ELF-1 (cell line): ENCODE results near the gene SPATC1L.
"Not testable (repeated sequence)": the region's sequence is repeated elsewhere in the genome, so short reads cannot be mapped to it uniquely, and the experiment has no call there.

Source experiments
- DNase-seq: peaks from one replicate; pipeline ENCODE4 v3.0.0-alpha.2; 2016; ENCODE audit warnings: low read depth, low spot score

The SPATC1L gene

DNA sequence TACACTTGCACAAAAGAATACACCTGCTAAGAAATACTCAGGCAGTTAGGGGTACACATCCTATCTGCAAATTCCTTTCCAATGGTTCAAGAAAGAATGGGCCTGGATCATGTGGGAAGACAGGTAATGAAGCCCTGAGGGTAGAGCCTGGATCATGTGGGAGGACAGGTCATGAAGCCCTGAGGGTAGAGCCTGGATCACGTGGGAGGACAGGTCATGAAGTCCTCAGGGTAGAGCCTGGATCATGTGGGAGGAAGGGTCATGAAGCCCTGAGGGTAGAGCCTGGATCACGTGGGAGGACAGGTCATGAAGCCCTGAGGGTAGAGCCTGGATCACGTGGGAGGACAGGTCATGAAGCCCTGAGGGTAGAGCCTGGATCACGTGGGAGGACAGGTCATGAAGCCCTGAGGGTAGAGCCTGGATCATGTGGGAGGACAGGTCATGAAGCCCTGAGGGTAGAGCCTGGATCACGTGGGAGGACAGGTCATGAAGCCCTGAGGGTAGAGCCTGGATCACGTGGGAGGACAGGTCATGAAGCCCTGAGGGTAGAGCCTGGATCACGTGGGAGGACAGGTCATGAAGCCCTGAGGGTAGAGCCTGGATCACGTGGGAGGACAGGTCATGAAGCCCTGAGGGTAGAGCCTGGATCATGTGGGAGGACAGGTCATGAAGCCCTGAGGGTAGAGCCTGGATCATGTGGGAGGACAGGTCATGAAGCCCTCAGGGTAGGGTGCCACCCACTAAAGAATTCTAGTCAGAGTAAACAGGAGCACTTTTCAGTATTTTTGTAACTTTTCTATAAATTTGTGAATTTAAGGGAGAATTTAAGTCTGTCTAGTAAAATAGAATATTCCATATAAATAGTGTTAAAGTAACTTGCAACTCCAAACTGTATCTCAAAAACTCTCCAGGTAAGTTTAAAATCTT, 16.9 kb upstream of the SPATC1L start:
- DNase-seq, result not testable (repeated sequence)

DNA sequence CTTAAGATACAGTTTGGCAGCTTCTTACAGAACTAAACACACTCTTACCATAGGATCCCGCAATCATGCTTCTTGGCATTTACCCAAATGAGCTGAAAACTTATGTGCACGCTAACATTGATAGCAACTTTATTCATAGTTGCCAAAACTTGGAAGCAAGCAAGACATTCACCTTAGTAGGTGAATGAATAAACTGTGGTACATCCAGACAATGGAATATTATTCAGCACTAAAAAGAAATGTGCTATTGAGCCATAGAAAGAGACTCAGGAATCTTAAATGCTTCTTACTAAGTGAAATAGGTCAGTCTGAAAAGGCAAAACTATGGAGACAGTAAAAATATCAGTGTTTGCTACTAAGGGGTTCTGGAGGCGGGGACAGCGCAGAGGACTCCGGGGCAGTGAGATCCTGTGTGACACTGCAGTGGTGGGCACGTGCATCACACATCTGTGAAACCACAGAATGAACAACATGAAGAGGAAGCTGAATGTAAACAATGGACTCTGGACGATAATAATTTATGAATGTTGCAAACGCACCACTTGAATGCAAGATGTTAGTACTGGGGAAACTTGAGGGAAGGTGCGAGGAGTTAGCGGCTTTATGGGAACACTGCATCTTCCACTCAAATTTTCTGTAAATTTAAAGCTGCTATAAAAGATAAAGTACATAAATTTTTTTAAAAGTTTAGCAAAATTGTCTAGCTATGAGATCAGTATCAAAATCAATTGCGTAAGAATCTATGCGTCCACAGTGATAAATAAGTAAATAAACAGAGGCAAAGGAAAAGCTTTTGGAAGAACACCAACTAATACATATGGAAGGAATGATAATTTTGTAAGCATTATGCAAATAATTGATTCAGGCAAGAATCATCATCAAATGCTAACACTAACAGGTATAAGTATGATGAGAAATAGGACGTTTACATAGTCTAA, 15.4 kb upstream of the SPATC1L start:
- DNase-seq, result no peak

DNA sequence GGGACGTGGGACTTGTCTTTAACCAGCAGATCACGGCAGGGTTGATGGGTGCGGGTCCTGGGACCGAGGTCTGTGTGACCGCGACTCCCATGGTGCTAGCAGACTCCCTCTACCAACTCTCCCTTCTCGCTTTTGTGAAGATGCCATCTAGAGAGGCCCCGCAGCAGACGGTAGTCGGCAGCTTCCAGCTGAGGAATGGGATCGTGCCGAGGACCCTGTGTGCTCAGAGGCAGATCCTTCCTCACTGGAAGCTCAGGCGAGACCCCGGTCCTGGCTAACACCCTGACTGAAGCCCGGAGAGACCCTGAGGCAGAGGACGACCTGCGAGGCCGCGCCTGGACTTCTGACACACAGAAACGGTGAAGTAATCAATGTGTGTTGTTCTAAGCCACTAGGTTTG, 12.5 kb upstream of the SPATC1L start:
- DNase-seq, result no peak

DNA sequence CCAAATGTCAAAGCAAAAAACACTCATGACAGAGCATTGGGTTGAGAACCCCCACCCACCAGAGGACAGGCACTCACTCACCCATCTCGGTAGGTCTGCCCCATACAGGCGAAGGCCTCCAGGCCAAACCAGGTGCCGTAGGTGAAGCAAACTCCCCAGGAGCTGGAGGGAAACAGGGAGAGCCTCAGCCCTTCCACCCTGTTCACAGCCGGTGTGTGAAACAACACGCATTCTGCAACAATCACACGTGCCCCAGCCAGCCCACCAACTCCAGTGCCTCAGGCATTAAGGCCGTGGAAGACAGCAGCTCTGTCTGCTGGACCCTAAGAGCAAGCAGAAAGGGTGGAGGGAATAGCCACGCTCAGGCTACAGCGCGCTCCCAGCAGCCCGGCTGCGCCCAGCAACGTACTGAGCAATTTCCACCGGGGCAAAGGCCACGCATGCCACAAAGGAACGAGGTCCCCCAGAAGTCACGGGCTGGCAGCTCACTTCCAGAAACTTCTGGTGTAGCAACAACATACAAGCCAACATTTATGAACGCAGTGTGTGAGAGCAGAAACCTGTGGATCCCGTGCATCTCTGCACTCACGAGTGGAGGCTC, 11.4 kb upstream of the SPATC1L start:
- DNase-seq, result no peak

DNA sequence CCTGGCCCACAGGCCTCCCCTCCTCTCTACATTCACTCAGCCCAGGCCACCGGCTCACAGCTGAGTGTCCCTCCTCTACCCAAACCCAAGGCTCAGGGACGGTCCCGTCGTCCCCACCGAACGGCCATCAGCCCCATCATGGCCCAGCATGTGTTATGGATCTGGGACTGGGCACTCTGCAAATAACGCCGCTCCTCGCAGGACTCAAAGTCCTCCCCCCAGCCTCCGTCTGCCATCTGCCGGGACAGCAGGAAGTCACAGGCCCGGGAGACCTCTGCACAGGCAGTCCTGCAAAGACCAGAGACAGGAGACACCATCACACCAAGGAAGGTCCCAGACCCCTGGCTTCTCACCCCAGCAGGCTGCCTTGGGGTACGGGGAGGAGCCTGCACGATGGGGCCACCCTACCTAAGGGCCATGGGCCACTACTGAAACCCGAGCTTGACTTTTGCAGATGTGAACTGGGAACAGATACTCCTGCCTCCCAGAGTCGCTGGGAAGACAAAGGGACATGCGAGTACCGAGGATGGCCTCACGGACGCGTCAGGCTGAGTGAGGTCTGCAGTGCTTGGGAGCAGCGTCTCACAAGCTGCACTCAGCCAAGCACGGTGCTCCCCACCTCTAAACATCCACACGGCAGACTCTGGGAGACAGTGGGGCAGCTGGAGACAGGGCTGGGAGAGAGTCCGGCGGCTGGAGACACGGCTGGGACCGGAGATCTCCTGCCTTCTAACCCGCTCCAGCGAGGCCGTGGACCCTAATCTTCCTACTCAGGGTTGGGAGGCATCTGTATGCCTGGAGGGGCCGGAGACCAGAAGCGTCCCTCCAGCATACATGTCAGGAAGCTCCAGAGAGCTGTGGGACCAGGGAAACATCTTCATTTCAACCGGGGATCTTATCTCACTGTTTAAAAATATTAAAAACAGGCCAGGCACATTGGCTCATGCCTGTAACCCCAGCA, 10.4 kb upstream of the SPATC1L start:
- no peak for DNase-seq

DNA sequence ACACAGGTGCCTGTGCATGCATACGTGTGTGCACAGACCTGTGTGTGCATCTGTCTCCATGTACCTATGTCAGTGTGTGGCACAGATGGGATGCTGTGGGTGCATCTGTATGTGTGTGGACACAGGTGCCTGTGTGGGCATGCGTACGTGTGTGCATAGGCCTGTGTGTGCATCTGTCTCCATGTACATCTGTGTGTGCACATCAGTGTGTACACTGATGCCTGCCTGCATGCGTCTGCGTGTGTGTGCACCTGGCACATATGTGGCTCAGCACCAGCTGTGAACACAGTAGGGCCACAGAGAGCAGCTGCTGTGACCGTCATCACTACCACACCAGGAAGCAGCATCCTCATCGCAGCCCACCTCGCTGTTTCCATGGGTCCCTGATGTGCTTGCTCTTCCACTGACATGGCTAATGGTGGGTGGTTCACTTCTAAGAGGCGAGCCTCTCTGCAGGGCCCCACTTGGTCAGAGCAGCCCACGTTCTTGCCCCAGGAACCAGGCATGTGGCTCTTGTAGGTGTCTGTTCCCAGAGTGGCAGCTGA, 9.6 kb upstream of the SPATC1L start:
- DNase-seq, result no peak

DNA sequence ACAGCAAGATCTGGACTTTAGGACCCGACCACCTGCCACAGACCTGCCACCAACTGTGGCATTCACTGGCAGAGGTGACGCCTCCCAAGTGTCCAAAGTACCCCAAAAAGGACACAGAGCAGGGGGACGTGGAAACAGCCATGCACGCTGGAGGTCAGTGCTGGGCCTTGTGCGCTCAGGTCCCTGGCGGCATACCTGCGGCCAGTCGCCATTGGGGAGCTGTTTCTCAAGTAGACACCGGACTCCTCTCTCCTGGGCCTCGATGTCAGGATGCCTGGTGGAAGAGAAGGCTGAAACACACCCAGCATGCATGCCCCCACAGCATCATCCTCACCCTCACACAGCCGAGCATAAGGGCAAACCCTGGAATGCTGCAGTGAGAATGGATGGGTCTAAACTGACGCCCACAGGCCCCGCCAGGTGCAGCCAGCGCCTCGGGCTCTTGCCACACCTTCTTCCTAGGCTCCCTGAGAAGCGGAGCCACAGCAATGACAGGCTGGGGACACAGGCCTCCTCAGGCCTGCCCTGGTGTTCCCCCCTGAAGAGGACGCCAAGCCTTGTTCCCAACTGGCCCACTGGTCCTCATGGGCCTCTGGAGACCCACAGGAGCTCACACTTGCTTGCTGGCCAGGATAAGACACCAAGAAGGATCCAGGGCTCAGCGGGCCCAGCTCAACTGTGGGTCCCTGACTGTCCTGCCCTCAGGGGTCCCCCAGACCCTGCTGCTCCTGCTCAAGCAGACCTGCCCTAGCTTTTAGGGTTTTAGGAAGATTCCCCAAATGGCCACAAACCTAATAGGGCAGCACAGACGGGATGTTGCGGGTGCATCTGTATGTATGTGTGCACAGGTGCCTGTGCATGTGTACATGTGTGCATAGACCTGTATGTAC, 7.7 kb upstream of the SPATC1L start:
- no peak for DNase-seq

DNA sequence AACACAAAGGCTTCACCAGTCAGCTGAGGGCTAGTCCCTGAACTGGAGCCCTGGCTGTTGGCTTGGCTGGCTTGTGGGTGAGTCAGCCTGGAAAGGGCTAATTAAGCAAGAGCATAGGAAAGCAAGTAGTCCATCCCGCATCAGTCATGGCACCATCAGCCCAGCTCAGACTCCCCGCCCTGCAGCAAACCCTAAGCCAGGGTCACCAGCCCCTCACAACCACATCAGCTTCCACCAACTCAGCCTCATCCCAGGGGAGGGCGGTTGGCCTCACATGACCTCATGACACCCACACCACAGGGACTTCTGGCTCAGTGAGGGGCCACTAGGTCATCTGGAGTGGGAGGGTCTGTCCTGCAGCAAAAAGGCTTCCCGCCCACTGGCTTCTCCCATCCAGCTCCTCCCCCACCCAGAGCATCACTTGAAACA, 7.0 kb upstream of the SPATC1L start:
- no peak for DNase-seq

DNA sequence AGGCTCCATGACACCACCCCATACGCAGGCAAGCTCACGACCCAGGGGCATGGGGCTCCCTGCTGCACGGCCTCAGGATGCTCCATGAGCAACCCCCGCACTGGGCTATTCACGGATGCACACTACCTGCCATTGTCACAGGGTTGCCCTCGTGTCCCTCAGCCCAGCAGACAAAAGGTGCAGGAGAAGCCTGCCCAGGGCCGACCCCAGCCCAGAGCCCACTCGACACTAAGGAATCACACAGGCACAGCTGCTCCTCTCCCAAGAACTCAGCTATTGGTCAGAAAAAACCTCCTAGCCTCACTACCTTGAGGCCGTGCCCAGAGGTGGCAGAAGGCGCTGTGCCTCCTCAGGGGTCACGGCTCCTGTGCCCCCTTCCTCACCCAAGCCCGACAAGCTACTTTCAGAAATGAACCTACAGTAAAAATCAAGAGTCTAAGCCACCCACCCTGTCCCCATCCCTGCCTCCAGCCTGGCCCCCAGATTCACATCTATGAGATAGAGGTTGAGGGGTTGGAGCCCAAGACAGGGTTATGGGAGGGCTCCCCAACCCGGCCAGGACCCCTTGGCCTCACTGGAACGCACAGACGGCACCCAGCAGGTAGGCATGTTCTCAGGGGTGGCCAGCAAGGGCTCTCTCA, 6.4 kb upstream of the SPATC1L start:
- DNase-seq, result no peak

DNA sequence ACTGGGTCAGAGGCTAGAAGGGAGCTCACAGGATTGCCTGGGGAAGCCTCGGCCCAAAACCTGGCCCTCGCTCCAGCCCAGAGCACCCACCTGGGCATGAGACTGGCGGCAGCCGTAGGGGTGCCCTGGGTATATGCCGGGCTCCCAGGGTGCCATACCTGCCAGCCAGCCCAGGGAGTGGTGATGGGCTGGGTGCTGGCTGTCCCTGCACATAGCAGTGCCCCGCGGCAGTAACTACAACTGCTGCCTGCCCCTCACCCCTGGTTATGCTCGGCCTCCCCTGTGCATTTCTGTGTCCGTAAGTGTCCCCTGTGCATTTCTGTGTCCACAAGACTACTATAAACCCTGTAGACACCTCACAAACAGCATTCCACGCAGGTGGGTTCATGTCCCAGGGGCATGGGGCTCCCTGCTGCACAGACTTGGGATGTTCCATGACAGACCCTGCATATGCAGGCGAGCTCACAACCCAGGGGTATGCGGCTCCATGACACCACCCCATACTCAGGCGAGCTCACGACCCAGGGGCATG, 5.8 kb upstream of the SPATC1L start:
- DNase-seq, result no peak

DNA sequence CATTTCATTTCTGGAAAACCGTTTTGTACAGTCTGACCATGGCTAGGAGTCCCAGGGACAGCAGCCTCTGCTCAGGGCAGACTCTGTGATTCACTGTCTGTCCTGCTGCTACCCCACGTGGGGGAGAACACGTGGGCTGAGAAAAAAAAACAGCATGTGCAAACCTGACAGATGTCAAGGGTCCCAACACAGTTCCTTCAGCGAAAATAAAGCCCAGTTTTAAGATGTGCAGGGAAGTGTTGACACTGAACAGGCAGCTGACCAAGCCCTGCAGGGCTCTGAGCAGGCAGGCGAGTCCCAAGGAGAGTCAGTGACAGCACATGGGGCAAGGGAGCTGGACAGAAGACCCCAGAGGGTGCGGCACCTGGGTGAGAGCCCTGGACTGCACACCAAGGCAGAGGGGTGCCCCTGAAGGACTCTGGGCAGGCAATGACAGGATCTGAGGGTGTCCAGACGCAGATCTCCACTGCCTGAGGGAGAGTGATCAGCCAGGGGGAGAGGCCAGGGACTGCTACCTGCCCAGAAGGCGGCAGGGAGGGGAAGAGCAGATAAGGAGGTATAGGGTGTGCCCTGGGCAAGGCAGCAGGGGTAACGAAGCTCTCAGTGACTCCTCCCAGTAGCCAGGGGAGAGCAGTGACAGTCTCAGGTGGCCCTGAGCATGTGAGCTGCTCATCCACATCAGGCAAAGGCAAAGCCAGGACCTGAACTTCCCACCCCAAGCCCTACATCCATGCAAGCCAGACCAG, 5.1 kb upstream of the SPATC1L start:
- no peak for DNase-seq

DNA sequence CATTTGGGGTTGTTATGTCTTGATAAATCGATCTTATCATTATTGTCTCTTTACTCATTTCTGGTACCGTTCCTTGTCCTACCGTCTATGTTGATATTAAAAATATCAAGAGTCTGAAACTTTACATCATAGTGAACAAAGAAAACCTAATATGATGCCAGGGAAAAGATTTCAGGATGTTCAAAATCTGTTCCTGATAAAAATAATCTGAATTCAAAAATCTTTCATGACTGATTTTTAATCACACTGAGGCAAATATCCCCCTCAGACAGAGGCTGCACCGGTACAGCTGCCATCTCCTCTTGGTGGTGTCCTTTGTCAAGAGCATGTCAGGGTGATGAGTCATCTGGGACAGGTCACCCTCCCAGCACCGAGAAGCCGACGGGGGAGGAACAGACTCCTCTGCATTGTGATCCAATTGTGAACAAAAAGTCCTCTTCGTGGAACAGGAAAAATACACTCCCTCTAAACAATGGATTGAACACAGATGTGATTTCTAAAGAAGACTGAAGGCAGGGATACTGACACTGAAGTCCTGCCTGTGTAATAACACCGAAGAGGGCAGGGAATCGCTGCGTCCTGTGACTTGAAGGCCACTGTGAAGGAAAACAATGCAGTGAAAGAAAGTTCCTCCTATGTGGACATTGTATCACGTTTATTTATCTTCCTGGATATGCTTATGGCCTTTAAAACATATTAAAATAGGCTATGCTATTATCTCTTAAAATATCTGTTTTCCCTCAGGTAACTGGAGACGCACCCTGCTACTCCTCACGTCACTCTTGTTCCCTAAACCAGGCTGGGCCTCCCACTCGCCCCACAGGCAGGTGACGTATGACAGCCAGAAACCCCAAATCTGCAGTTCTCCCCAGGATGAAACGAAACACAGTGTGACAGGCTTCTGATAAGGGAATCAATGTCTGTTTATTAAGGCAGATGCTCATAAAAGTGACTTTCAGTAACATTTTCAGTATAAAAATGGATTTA, 4.3 kb upstream of the SPATC1L start:
- peak; percentile 53 for DNase-seq

DNA sequence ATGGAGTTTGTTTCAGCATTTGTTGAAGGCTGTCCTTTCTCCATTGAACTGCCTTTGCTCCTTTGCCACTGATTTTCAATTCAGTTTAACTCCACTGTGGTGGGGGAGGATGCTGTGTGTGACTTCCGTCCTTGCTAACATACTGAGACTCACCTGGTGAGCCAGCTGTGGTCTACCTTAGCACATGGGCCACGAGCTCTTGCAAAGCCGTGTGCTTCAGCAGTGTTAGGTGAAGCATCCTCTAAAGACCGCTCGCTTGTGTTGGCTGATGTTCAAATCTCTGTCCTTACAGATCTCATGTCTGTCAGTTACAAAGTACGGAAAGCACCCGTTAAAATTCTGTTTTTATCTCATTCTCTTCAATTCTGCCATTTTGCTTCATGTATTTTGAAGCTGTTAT, 3.6 kb upstream of the SPATC1L start:
- DNase-seq, result no peak

DNA sequence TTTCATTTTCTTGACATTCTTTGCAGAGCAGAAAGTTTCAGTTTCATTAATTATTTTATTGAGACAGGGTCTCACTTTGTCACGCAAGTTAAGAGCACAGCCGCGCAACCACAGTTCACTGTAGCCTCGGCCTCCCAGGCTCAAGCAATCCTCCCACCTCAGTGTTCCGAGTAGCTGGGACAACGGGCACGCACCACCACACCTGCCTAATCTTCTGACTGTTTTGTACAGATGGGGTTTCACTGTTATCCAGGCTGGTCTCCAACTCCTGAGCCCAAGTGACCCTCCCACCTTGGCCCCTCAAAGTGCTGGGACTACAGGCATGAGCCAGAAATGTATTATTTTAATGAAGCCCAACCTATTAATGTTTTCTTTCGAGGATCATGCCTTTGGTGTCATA, 3.0 kb upstream of the SPATC1L start:
- DNase-seq, result no peak

DNA sequence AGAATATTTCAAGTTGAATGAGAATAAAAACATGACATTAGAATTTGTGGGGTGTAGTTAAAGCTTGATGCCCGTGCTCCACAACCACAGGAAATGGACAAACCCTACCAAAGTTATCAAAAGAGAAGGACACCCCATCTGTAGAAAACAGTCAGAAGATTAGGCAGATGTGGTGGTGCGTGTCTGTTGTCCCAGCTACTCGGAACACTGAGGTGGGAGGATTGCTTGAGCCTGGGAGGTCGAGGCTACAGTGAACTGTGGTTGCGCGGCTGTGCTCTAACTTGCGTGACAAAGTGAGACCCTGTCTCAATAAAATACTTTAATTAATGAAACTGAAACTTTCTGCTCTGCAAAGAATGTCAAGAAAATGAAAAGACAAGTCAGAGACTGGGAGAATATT, 1.5 kb upstream of the SPATC1L start:
- DNase-seq, result no peak

DNA sequence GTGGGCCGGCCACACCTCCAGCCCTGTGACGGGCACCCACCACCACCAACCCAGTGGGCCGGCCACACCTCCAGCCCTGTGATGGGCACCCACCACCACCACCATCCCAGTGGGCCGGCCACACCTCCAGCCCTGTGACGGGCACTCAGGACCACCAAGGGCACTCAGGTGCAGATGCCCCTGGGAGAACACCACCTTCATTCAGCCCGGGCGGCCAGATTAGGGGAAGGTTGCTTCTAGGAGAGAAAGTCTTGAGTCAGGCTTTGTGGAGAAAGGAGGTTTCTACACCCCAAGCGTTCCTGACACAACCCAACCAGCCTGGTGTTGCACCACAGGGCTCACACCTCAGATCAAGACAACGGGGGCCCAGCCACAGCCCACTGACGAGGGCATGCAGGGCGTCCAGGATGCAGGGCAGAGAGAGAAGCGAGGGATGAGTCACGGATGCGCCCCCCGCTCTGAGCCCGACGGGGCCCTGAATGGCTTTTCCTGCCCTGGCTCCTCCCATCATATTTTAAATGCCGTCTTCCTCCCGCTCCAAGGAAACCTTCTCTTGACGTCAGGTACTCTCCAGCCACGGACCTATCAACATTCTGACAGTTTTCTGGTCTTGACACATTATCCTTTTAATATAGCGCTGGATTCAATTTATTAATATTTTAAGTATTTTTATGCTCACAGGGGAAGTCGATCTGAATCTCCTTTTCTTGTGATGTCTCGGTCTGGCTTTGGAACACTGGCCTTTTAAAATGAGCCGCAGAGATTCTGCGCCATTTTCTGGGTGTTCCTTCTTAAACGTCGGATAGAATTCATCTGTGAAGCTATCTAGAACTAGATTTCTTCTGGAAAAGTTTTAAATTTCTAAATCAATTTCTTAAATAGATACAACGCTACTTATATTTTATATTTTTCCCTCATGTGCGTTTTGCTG, 631 bp upstream of the SPATC1L start:
- peak; percentile 66 for DNase-seq
